Measurements from ENCODE around the gene USP24. TPM values are rescaled to one million over a fixed set of nuclear protein-coding genes. Genes with fewer than 3 reads are reported as not detected.

USP24 gene
- total RNA-seq, 2 donors from 2014 or later, result 47.8 to 58.5 TPM

DNA sequence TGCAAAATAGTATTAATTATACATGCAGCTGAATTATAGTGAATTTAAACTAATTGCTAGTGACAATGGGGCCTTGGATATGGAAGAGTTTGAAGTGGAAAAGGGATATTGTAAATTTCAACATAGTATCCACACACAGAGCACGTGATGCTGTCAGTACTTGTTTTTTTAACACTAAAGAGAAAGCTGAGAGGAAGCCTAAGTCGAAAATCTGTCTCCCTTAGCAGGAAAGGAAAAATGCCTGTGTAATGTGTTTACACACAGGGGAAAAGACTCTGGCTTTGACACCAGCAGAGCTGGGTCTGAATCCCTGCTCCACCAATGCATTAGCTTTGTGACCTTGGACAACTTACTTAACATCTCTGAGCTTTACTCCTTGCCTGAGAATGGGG, 133.3 kb downstream of the USP24 start:
- ATAC-seq (ENCODE audit: insufficient number of reproducible peaks, low FRiP score, low read depth) (no peak), DNase-seq (ENCODE audit: low spot score) (no peak)
- TF ChIP-seq, protein P1, sequence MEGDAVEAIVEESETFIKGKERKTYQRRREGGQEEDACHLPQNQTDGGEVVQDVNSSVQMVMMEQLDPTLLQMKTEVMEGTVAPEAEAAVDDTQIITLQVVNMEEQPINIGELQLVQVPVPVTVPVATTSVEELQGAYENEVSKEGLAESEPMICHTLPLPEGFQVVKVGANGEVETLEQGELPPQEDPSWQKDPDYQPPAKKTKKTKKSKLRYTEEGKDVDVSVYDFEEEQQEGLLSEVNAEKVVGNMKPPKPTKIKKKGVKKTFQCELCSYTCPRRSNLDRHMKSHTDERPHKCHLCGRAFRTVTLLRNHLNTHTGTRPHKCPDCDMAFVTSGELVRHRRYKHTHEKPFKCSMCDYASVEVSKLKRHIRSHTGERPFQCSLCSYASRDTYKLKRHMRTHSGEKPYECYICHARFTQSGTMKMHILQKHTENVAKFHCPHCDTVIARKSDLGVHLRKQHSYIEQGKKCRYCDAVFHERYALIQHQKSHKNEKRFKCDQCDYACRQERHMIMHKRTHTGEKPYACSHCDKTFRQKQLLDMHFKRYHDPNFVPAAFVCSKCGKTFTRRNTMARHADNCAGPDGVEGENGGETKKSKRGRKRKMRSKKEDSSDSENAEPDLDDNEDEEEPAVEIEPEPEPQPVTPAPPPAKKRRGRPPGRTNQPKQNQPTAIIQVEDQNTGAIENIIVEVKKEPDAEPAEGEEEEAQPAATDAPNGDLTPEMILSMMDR (IDR thresholded peaks at IDR 0.05), result no peak
- no peak overlapping the region for H3K27ac ChIP-seq
- H3K27me3 ChIP-seq (replicated peaks; ENCODE audit: insufficient read depth), result no peaks in the 10 kb centered on the region
- peaks cover 48% of the 10 kb centered on the region for H3K36me3 ChIP-seq
- no peaks in the 10 kb centered on the region for H3K4me1 ChIP-seq (ENCODE audit: control insufficient read depth in 1 of 2, low read depth in 2 of 2)
- no peak overlapping the region for H3K4me3 ChIP-seq
- H3K9me3 ChIP-seq, result no peaks in the 10 kb centered on the region

GRCh38 chr1:55081188-55081904, 133.8 kb downstream of the USP24 start:
- TF ChIP-seq, protein P1 (IDR thresholded peaks at IDR 0.05), result no peak
- Histone ChIP-seq H3K4me3 (no peak overlapping the region), H3K9me3 (no peaks in the 10 kb centered on the region), H3K4me1 (ENCODE audit: control insufficient read depth in 1 of 2, low read depth in 2 of 2) (no peaks in the 10 kb centered on the region), H3K27ac (no peak overlapping the region), H3K27me3 (replicated peaks; ENCODE audit: insufficient read depth) (no peaks in the 10 kb centered on the region), H3K36me3 (peaks cover 53% of the 10 kb centered on the region)
- DNase-seq (ENCODE audit: low spot score) (no peak), ATAC-seq (ENCODE audit: insufficient number of reproducible peaks, low FRiP score, low read depth) (no peak)

GRCh38 chr1:55079651-55080050, 135.5 kb downstream of the USP24 start:
- DNase-seq (ENCODE audit: low spot score) (no peak), ATAC-seq (ENCODE audit: insufficient number of reproducible peaks, low FRiP score, low read depth) (no peak)
- no peaks in the 10 kb centered on the region for H3K9me3 ChIP-seq
- H3K4me1 ChIP-seq (ENCODE audit: control insufficient read depth in 1 of 2, low read depth in 2 of 2), result no peaks in the 10 kb centered on the region
- H3K36me3 ChIP-seq, result peaks cover 41% of the 10 kb centered on the region
- H3K27me3 ChIP-seq (replicated peaks; ENCODE audit: insufficient read depth), result no peaks in the 10 kb centered on the region
- H3K4me3 ChIP-seq, result no peak overlapping the region
- no peak overlapping the region for H3K27ac ChIP-seq
- TF ChIP-seq, protein P1 (IDR thresholded peaks at IDR 0.05), result no peak

DNA sequence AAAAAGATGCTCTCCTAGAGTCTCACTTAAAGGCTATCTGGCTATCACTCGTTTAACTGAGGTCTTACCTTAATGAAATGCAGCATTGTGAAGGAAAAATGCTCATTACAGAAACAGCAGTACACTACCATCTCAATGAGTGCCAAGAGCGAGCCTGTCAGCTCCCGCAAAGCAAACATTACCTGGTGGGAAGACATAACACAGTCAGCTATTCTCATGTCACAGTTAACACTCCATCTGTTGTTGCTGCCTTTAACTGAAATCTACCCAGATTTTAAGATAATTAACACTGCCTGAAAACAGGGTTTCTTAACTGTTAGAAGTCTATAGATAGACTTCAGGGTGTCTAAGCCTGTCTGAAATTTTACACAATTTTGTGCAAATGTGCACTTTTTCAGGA, 136.7 kb downstream of the USP24 start:
- no peaks in the 10 kb centered on the region for H3K9me3 ChIP-seq
- DNase-seq (ENCODE audit: low spot score) (no peak), ATAC-seq (ENCODE audit: insufficient number of reproducible peaks, low FRiP score, low read depth) (no peak)
- H3K36me3 ChIP-seq, result peaks cover 39% of the 10 kb centered on the region
- H3K27ac ChIP-seq, result no peak overlapping the region
- H3K4me3 ChIP-seq, result no peak overlapping the region
- no peaks in the 10 kb centered on the region for H3K4me1 ChIP-seq (ENCODE audit: control insufficient read depth in 1 of 2, low read depth in 2 of 2)
- no peaks in the 10 kb centered on the region for H3K27me3 ChIP-seq (replicated peaks; ENCODE audit: insufficient read depth)
- TF ChIP-seq, protein P1 (IDR thresholded peaks at IDR 0.05), result no peak

DNA sequence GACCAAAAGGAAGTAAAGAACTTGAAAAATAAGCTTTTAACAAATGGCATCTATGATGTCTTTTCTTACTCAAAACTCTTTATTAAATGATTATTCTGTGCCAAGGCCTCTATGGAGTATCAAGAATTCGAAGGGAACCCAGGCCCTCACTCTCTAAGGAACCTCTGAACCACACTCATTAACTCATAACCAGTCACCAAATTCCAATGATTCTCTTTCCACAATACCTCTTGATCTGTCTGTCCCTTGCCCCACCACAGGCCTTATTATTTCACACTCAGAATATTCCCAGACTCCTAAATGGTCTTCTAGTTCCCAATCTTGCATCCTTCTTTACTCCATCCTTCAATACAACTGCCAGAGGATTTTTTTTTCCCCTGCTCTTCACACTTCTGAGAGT, 138.8 kb downstream of the USP24 start:
- no peak for ATAC-seq (ENCODE audit: insufficient number of reproducible peaks, low FRiP score, low read depth)

More for the DNA sequence above, 138.8 kb downstream of the USP24 start:
- Histone ChIP-seq H3K9me3 (no peaks in the 10 kb centered on the region), H3K36me3 (peaks cover 56% of the 10 kb centered on the region), H3K4me3 (no peak overlapping the region), H3K27me3 (replicated peaks; ENCODE audit: insufficient read depth) (no peaks in the 10 kb centered on the region), H3K27ac (no peak overlapping the region), H3K4me1 (ENCODE audit: control insufficient read depth in 1 of 2, low read depth in 2 of 2) (no peaks in the 10 kb centered on the region)
- DNase-seq (ENCODE audit: low spot score), result no peak
- TF ChIP-seq, protein P1 (IDR thresholded peaks at IDR 0.05), result no peak

All from thoracic aorta (tissue), 2 donors.